HCT116 (cell line): ENCODE results near the gene SYCE3. TPM values are rescaled to one million over a fixed set of nuclear protein-coding genes. Genes with fewer than 3 reads are reported as not detected.
A peak's percentile ranks its signal among the peaks of the same experiment; 100 is the strongest.

Source experiments
- ATAC-seq: fragments of 200-7000 bp; cut with Tn5 transposase; 2 replicates; pipeline ENCODE4 v1.9.1; 2020; ENCODE audit warnings: mild to moderate bottlenecking, moderate library complexity
- BruUV-seq: library from RNA; stranded (reverse); fragments of 400-500 nt; replicated peaks from 2 replicates; lab custom pipeline; 2021; lab: Mats Ljungman, UMichigan
- CTCF ChIA-PET: fragments of 300-600 bp; sonication (Branson Sonifier 250); formaldehyde crosslinking; loops from one replicate; lab custom pipeline; 2021; ENCODE audit warnings: antibody characterized with exemption; lab: Charles Lee
- POLR2A ChIA-PET: fragments of 300-600, 350-600 bp; sonication (Branson Sonifier 250); formaldehyde crosslinking; loops from one replicate; lab custom pipeline; 2021; ENCODE audit warnings: antibody characterized with exemption; lab: Charles Lee
- RAD21 ChIA-PET, 2 experiments: fragments of 300-600 bp; sonication (Branson Sonifier 250); formaldehyde crosslinking; loops; one replicate each; lab custom pipeline; 2023; ENCODE audit warnings: low total read pairs in 2 of 2; ENCODE audit not compliant: uncharacterized antibody in 2 of 2, unreplicated experiment in 2 of 2, low non-redundant PET in 1 of 2; lab: Charles Lee
- DNase-seq: peaks from one replicate; pipeline ENCODE4 v3.0.0-alpha.2; 2010; ENCODE audit warnings: low read depth, low spot score
- H2AFZ ChIP-seq: fragments of 200-600 bp; shearing (Covaris generic), sonication (generic); 2 replicates; pipeline ENCODE4 v1.6.1; 2017; ENCODE audit warnings: low read depth, mixed run types, mixed read lengths, antibody characterized with exemption, low read length; ENCODE audit not compliant: poor library complexity, severe bottlenecking
- H3K27ac ChIP-seq: 2 replicates; pipeline ENCODE4 v1.5.1; 2012; ENCODE audit warnings: low read depth, low read length
- H3K27me3 ChIP-seq: fragments of 200-600 bp; sonication (generic); 2 replicates; pipeline ENCODE4 v1.6.1; 2016; ENCODE audit warnings: mixed run types, low read length, mixed read lengths; ENCODE audit not compliant: insufficient read depth
- H3K36me3 ChIP-seq, 2 experiments: fragments of 200-500 bp in 1 of 2; fragments of 200-600 bp in 1 of 2; sonication (Bioruptor generic) in 1 of 2; sonication (generic) in 1 of 2; 2 replicates each; pipeline versions ENCODE4 v1.5.1 to v1.6.1; 2014 to 2016; ENCODE audit warnings: low read length in 2 of 2, inconsistent platforms in 1 of 2, mixed read lengths in 1 of 2, mixed run types in 1 of 2; ENCODE audit not compliant: insufficient read depth in 2 of 2, control insufficient read depth in 1 of 2
- H3K4me1 ChIP-seq, 2 experiments: fragments of 200-600 bp in 1 of 2; sonication (generic) in 1 of 2; 2 replicates each; pipeline versions ENCODE4 v1.5.1 to v1.6.1; 2012 to 2017; ENCODE audit warnings: low read length in 2 of 2, inconsistent platforms in 1 of 2, mild to moderate bottlenecking in 1 of 2, mixed read lengths in 1 of 2, mixed run types in 1 of 2, moderate library complexity in 1 of 2; ENCODE audit not compliant: insufficient read depth in 2 of 2, control insufficient read depth in 1 of 2
- H3K4me2 ChIP-seq: fragments of 200-600 bp; sonication (generic); 2 replicates; pipeline ENCODE4 v1.6.1; 2017; ENCODE audit warnings: mixed run types, low read length, mixed read lengths
- H3K4me3 ChIP-seq, 2 experiments: fragments of 200-600 bp in 1 of 2; sonication (generic) in 1 of 2; replicated peaks in 1 of 2; 2 replicates each; pipeline ENCODE4 v1.5.1; 2011 to 2016; ENCODE audit warnings: low read length in 2 of 2, control low read depth in 1 of 2, low read depth in 1 of 2, mild to moderate bottlenecking in 1 of 2, mixed read lengths in 1 of 2, mixed run types in 1 of 2
- H3K79me2 ChIP-seq: fragments of 200-600 bp; sonication (generic); 2 replicates; pipeline ENCODE4 v1.6.1; 2017; ENCODE audit warnings: mild to moderate bottlenecking, mixed run types, low read length, moderate library complexity, mixed read lengths; ENCODE audit not compliant: insufficient read depth
- H3K9ac ChIP-seq: fragments of 200-600 bp; sonication (generic); 2 replicates; pipeline ENCODE4 v1.6.1; 2016; ENCODE audit warnings: low read length, mixed read lengths
- H3K9me2 ChIP-seq: fragments of 200-600 bp; sonication (generic), shearing (Covaris generic); 2 replicates; pipeline ENCODE4 v1.6.1; 2017; ENCODE audit warnings: mixed run types, mild to moderate bottlenecking, moderate library complexity; ENCODE audit not compliant: insufficient read depth
- H3K9me3 ChIP-seq, 2 experiments: fragments of 200-500 bp in 1 of 2; fragments of 200-600 bp in 1 of 2; sonication (Bioruptor generic) in 1 of 2; sonication (generic) in 1 of 2; 2 replicates each; pipeline ENCODE4 v1.6.1; 2014 to 2017; ENCODE audit warnings: low read length in 2 of 2, mixed read lengths in 2 of 2, inconsistent platforms in 1 of 2, low read depth in 1 of 2, mild to moderate bottlenecking in 1 of 2, mixed run types in 1 of 2, moderate library complexity in 1 of 2; ENCODE audit not compliant: control insufficient read depth in 1 of 2, insufficient read depth in 1 of 2
- H4K20me1 ChIP-seq: fragments of 200-600 bp; sonication (generic), shearing (Covaris generic); 2 replicates; pipeline ENCODE4 v1.6.1; 2017; ENCODE audit warnings: mixed run types, mild to moderate bottlenecking, moderate library complexity; ENCODE audit not compliant: insufficient read depth
- CBX3 ChIP-seq: IDR thresholded peaks from 2 replicates; pipeline ENCODE4 v1.6.1; 2012; ENCODE audit warnings: low read depth
- EGR1 ChIP-seq: IDR thresholded peaks from 2 replicates; pipeline ENCODE4 v1.6.1; 2012; ENCODE audit warnings: low read depth
- JUND ChIP-seq: IDR thresholded peaks from 2 replicates; pipeline ENCODE4 v1.6.1; 2012
- SIN3A ChIP-seq: IDR thresholded peaks from 2 replicates; pipeline ENCODE4 v1.6.1; 2012; ENCODE audit warnings: low read depth
- SP1 ChIP-seq: IDR thresholded peaks from 2 replicates; pipeline ENCODE4 v1.6.1; 2012; ENCODE audit warnings: low read depth
- YY1 ChIP-seq: IDR thresholded peaks from 2 replicates; pipeline ENCODE4 v1.6.1; 2011; ENCODE audit warnings: low read length, low read depth, moderate library complexity, mild to moderate bottlenecking; ENCODE audit not compliant: insufficient replicate concordance; ENCODE audit errors: extremely low read depth
- intact Hi-C: fragments of 100-400 bp; cut with micrococcal nuclease; formaldehyde crosslinking; loops from 2 replicates; pipeline ENCODE4 v1.10.0; 2022
- total RNA-seq: library from RNA; stranded (reverse); gene quantifications from one replicate; pipeline ENCODE4 v1.2.1, GENCODE V29; 2021; ENCODE audit not compliant: unreplicated experiment

SYCE3 gene
- total RNA-seq, 1 experiment from 2014 or later: not detected

- ATAC-seq: no peak
- H3K27me3 ChIP-seq: no peaks in the 10 kb centered on the region
- H3K9me3 ChIP-seq: no peaks in the 10 kb centered on the region
- H3K36me3 ChIP-seq: no peaks in the 10 kb centered on the region
- DNase-seq: no peak
- no peaks in the 10 kb centered on the region for H4K20me1 ChIP-seq
- peak within 1 kb of the TSS; percentile 77 for H3K4me2 ChIP-seq
- intact Hi-C loops: no loop called here
- H3K9me2 ChIP-seq: no peaks in the 10 kb centered on the region
- no peak for TF ChIP-seq JUND
- peak; percentile 6 for TF ChIP-seq YY1
- H2AFZ ChIP-seq: peak within 1 kb of the TSS; percentile 94
- no TSS peak for BruUV-seq
- peaks cover 13 to 34% of the 10 kb centered on the region in 2 experiments; a peak in 3 of 4 replicates for H3K4me1 ChIP-seq
- RAD21 ChIA-PET: no interaction called here
- H3K27ac ChIP-seq: peak within 1 kb of the TSS; percentile 27; the same call in 1 of the 2 replicates
- no peak within 1 kb of the TSS for H3K4me3 ChIP-seq
- CTCF ChIA-PET: interaction anchor here (0.8 to 1.8 kb wide), 3 partner anchors 10 to 20 kb away, joined by 3 to 6 read pairs (median 3); partner anchors contain the start of genes SCO2 and SYCE3
- H3K9ac ChIP-seq: peak within 1 kb of the TSS; percentile 53; the same call in 1 of the 2 replicates
- no peaks in the 10 kb centered on the region for H3K79me2 ChIP-seq
- POLR2A ChIA-PET: interaction anchor here (0.8 to 1.9 kb wide), 6 partner anchors 9 to 149 kb away, joined by 3 to 7 read pairs (median 6); partner anchors contain the start of gene TYMP
Measured at GRCh38 chr22:50545522-50546325, 17.0 kb downstream of the SYCE3 start, which contains the start of gene KLHDC7B. Gene KLHDC7B, plus strand, starts transcription at chr22:50545899. Its CDS starts 345 bp downstream, at chr22:50546244.

GRCh38 chr22:50544746-50545253 is 17.9 kb downstream of the SYCE3 start:
- ATAC-seq: peak; percentile 33
- H3K27me3 ChIP-seq: no peaks in the 10 kb centered on the region
- TSS peak; percentile 81 for BruUV-seq
- no peak overlapping the region; a peak in 1 of 4 replicates for H3K4me3 ChIP-seq
- H3K9ac ChIP-seq: peak overlapping the region; percentile 53
- H3K79me2 ChIP-seq: no peaks in the 10 kb centered on the region
- RAD21 ChIA-PET: no interaction called here
- no peak for DNase-seq
- H2AFZ ChIP-seq: peak overlapping the region; percentile 94
- no peaks in the 10 kb centered on the region for H3K36me3 ChIP-seq
- H3K9me3 ChIP-seq: no peaks in the 10 kb centered on the region
- POLR2A ChIA-PET: interaction anchor here (1.6 to 1.9 kb wide), 3 partner anchors 10 to 15 kb away, joined by 5 to 7 read pairs (median 7); partner anchors contain the start of gene TYMP
- H3K4me2 ChIP-seq: peak overlapping the region; percentile 77
- CTCF ChIA-PET: interaction anchor here (1.0 to 1.8 kb wide), 2 partner anchors 9 to 19 kb away, joined by 3 to 6 read pairs; partner anchors contain the start of gene SCO2
- peak overlapping the region; percentile 27; the same call in 1 of the 2 replicates for H3K27ac ChIP-seq
- H3K4me1 ChIP-seq: peaks cover 13 to 39% of the 10 kb centered on the region in 2 experiments; a peak in 3 of 4 replicates
- intact Hi-C loops: no loop called here
- no peaks in the 10 kb centered on the region for H4K20me1 ChIP-seq
- no peaks in the 10 kb centered on the region for H3K9me2 ChIP-seq
- no peak for TF ChIP-seq SIN3A
- TF ChIP-seq CBX3: no peak
- no peak for TF ChIP-seq SP1
- no peak for TF ChIP-seq EGR1
